ENCODE measurements around the gene RALGAPB.

The RALGAPB gene

DNA sequence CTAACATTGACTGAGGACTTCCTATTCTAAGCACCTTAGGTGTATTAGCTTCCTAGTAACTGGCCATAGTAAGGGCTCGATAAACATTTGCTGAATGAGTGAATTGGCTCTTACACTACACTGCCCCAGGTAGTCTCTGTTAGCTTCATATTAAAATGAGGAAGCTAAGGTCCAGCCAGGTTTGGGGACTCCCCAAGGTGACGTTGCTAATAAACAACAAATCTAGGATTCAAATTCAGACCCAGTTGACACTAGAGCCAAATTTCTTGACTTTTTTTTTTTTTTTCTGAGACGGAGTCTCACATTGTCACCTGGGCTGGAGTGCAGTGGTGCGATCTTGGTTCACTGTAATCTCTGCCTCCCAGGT, 145.2 kb downstream of the RALGAPB start:
- FAIRE-seq = no peak

DNA sequence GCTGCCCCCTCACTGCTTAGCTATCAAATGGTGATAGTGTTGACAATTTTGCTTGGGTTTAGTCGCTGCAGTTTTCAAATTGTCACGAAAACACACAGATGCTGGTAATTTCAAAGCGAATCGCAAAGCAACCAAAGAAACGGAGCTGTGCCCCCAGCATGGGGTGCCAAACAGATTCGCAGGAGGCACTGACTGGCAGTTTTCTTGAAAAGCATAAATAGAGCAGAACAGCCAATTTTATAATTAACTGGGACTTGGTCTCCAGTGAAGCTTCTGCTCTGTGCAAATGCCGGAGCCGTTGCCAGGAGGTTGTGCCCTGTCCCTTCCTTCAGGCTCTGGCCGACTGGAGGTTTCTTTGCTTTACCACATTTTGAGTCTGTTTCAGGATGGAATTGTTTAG, 147.8 kb downstream of the RALGAPB start:
- FAIRE-seq = no peak

DNA sequence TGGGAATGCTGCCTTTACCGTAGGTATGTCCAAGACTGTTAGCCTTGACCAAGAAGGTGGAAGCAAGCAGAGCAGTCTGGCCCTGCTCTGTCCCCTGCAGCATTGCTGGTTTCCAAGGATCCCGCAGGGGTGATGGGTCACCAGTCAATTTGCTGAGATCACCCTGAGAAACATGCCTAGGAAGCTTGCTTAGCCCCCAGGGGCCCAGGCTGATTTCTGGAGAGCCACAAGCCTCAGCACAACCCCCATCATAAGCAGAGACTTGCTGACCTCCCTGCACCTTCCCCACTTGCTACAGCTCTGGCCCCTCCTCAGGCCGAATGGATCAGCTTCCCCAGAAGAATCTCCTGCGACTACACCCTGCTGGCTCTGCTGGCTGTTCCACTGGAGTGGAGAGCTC, 150.4 kb downstream of the RALGAPB start:
- FAIRE-seq = no peak

DNA sequence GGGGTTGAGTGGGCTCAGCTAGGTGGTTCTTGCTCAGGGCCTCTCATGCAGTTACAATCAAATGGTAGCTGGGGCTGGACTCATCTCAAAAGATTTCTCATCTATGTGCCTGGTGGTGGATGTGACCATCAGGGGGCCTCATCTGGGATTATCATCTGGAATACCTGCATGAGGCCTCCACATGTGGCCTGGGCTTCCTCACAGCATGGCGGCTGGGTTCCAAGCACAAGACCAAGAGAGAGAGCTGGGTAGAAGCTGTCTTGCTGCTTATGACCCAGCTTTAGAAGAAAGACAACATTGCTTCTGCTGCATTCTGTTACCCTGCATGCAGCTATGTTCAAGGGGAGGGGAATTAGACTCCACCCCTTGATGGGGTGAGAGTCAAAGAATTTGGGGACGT, 151.4 kb downstream of the RALGAPB start:
- no peak for FAIRE-seq

DNA sequence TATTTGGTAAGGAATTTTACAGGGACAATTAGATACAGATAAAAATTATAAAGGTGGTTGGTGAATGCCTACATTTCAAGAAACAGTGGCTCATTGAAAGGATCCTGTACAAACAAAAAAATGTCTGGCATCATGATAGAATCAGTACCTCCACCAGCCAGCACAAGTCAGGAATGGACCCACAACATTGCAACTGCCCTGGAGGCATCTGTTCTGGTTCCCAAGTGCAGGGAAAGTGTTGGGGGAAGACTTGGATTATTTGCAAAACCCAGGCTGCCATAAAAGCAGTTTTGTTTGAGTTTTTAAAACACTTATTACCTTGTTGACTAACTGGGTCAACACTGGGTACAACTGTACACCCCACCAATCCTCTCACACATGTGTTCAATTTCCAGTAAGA, 153.3 kb downstream of the RALGAPB start:
- no peak for FAIRE-seq

DNA sequence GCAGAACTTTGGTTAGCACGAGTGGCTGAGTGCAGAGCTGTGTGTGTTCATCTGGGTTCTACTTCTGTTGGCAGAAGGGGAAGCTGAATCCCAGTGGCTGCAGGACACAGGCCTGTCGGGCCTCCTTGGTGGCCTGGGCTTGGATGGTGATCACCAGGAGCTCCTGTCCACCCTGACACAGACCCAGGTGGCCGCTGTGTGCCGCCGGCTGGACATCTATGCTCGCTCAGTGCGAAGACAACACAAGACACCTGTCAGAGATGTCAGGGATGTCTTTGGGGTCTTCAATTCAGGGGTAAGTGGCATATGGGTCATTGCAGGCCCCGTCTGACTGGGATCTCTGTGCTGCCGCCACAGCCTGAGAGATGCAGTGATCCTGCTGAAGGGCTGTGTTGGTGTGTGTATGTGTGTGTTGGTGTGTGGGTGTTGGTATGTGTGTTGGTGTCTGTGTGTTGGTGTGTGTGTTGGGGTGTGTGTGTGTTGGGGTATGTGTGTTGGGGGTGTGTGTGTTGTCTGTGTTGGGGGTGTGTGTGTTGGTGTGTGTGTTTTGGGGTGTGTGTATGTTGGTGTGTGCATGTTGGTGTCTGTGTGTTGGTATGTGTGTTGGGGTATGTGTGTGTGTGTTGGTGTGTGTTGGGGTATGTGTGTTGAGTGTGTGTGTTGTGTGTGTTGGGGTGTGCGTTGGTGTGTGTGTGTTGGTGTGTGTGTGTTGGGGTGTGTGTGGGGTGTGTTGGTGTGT, 154.4 kb downstream of the RALGAPB start:
- FAIRE-seq = no peak

Measured in G401.6 (cell line).